Neuron (in vitro differentiated cells): ENCODE results near the gene PIM2.

Experiments used
- H2AFZ ChIP-seq: one replicate; pipeline ENCODE4 v1.6.1; 2013; ENCODE audit warnings: low read depth, mild to moderate bottlenecking, inconsistent platforms, low read length, moderate library complexity
- H3K27me3 ChIP-seq: one replicate; pipeline ENCODE4 v1.6.1; 2013; ENCODE audit warnings: low read length; ENCODE audit not compliant: insufficient read depth
- H3K36me3 ChIP-seq: one replicate; pipeline ENCODE4 v1.6.1; 2013; ENCODE audit warnings: low read length; ENCODE audit not compliant: insufficient read depth
- H3K4me1 ChIP-seq: one replicate; pipeline ENCODE4 v1.6.1; 2013; ENCODE audit warnings: low read length; ENCODE audit not compliant: insufficient read depth
- H3K4me3 ChIP-seq: 2 replicates; pipeline ENCODE4 v1.5.1; 2013; ENCODE audit warnings: mild to moderate bottlenecking, low read length, moderate library complexity
- H3K9me3 ChIP-seq: one replicate; pipeline ENCODE4 v1.6.1; 2013; ENCODE audit warnings: low read length

The PIM2 gene

GRCh38 chrX:48908600-48908999 is 10.2 kb downstream of the PIM2 start:
- Histone ChIP-seq H2AFZ (no peak overlapping the region), H3K27me3 (no peaks in the 10 kb centered on the region), H3K9me3 (no peaks in the 10 kb centered on the region), H3K36me3 (peaks cover 7% of the 10 kb centered on the region), H3K4me1 (peaks cover 5% of the 10 kb centered on the region), H3K4me3 (no peak overlapping the region)

- Histone ChIP-seq H3K36me3 (peaks cover 20% of the 10 kb centered on the region), H3K9me3 (no peaks in the 10 kb centered on the region), H2AFZ (no peak overlapping the region), H3K4me3 (no peak overlapping the region), H3K27me3 (no peaks in the 10 kb centered on the region), H3K4me1 (peaks cover 2% of the 10 kb centered on the region)
These were observed 13.6 kb downstream of the PIM2 start for GRCh38 chrX:48905090-48905790.

- H3K27me3 ChIP-seq = no peaks in the 10 kb centered on the region
- H3K4me3 ChIP-seq = no peak overlapping the region
- peaks cover 20% of the 10 kb centered on the region for H3K36me3 ChIP-seq
- no peaks in the 10 kb centered on the region for H3K9me3 ChIP-seq
- no peaks in the 10 kb centered on the region for H3K4me1 ChIP-seq
- no peak overlapping the region for H2AFZ ChIP-seq
These were observed 14.2 kb downstream of the PIM2 start for GRCh38 chrX:48904626-48905025.

GRCh38 chrX:48904180-48904579 is 14.6 kb downstream of the PIM2 start:
- Histone ChIP-seq H2AFZ (no peak overlapping the region), H3K4me1 (no peaks in the 10 kb centered on the region), H3K27me3 (no peaks in the 10 kb centered on the region), H3K36me3 (peaks cover 20% of the 10 kb centered on the region), H3K9me3 (no peaks in the 10 kb centered on the region), H3K4me3 (no peak overlapping the region)

- Histone ChIP-seq H3K9me3 (no peaks in the 10 kb centered on the region), H3K4me3 (no peak overlapping the region), H2AFZ (no peak overlapping the region), H3K36me3 (peaks cover 20% of the 10 kb centered on the region), H3K4me1 (no peaks in the 10 kb centered on the region), H3K27me3 (no peaks in the 10 kb centered on the region)
These were observed 15.5 kb downstream of the PIM2 start for GRCh38 chrX:48903290-48903689.

- no peak overlapping the region for H2AFZ ChIP-seq
- H3K36me3 ChIP-seq = peaks cover 20% of the 10 kb centered on the region
- no peak overlapping the region for H3K4me3 ChIP-seq
These were observed 16.0 kb downstream of the PIM2 start for GRCh38 chrX:48902776-48903175.

GRCh38 chrX:48902135-48902534 is 16.7 kb downstream of the PIM2 start:
- no peaks in the 10 kb centered on the region for H3K4me1 ChIP-seq

More at GRCh38 chrX:48902776-48903175, 16.0 kb downstream of the PIM2 start:
- Histone ChIP-seq H3K9me3 (no peaks in the 10 kb centered on the region), H3K4me1 (no peaks in the 10 kb centered on the region), H3K27me3 (no peaks in the 10 kb centered on the region)

GRCh38 chrX:48901069-48901468 is 17.8 kb downstream of the PIM2 start:
- Histone ChIP-seq H3K27me3 (no peaks in the 10 kb centered on the region), H2AFZ (no peak overlapping the region), H3K4me3 (no peak overlapping the region), H3K9me3 (no peaks in the 10 kb centered on the region), H3K4me1 (peaks cover 5% of the 10 kb centered on the region), H3K36me3 (peaks cover 17% of the 10 kb centered on the region)

More at GRCh38 chrX:48902135-48902534, 16.7 kb downstream of the PIM2 start:
- Histone ChIP-seq H3K27me3 (no peaks in the 10 kb centered on the region), H3K9me3 (no peaks in the 10 kb centered on the region), H2AFZ (no peak overlapping the region), H3K36me3 (peaks cover 20% of the 10 kb centered on the region), H3K4me3 (no peak overlapping the region)

GRCh38 chrX:48899078-48899410 is 19.8 kb downstream of the PIM2 start:
- Histone ChIP-seq H2AFZ (no peak overlapping the region), H3K4me3 (no peak overlapping the region), H3K27me3 (no peaks in the 10 kb centered on the region), H3K36me3 (peaks cover 22% of the 10 kb centered on the region), H3K9me3 (no peaks in the 10 kb centered on the region), H3K4me1 (peaks cover 5% of the 10 kb centered on the region)

GRCh38 chrX:48897625-48898306 is 21.1 kb downstream of the PIM2 start, which contains the start of the genes PQBP1 and TIMM17B:
Gene PQBP1, plus strand, starts transcription at chrX:48897930. Its CDS starts 580 bp downstream, at chrX:48898510.
Gene TIMM17B, minus strand, starts transcription at chrX:48897768. Its CDS starts 19 bp downstream, at chrX:48897749.
- Histone ChIP-seq H3K4me1 (peaks cover 5% of the 10 kb centered on the region), H3K27me3 (no peaks in the 10 kb centered on the region), H3K36me3 (peaks cover 25% of the 10 kb centered on the region), H2AFZ (no peak within 1 kb of the TSS), H3K4me3 (peak within 1 kb of the TSS; percentile 61), H3K9me3 (no peaks in the 10 kb centered on the region)

- Histone ChIP-seq H3K4me3 (peak overlapping the region; percentile 61), H3K9me3 (no peaks in the 10 kb centered on the region), H2AFZ (no peak overlapping the region), H3K4me1 (peaks cover 5% of the 10 kb centered on the region), H3K36me3 (peaks cover 21% of the 10 kb centered on the region), H3K27me3 (no peaks in the 10 kb centered on the region)
These were observed 21.6 kb downstream of the PIM2 start for GRCh38 chrX:48897157-48897624.

- Histone ChIP-seq H3K4me3 (peak overlapping the region; percentile 61), H2AFZ (no peak overlapping the region), H3K4me1 (peaks cover 5% of the 10 kb centered on the region), H3K27me3 (no peaks in the 10 kb centered on the region), H3K9me3 (no peaks in the 10 kb centered on the region), H3K36me3 (peaks cover 19% of the 10 kb centered on the region)
These were observed 22.2 kb downstream of the PIM2 start for GRCh38 chrX:48896611-48897011.

GRCh38 chrX:48894891-48895290 is 23.9 kb downstream of the PIM2 start:
- H3K9me3 ChIP-seq = no peaks in the 10 kb centered on the region
- H3K36me3 ChIP-seq = peaks cover 12% of the 10 kb centered on the region
- H2AFZ ChIP-seq = no peak overlapping the region
- no peak overlapping the region for H3K4me3 ChIP-seq
- peaks cover 5% of the 10 kb centered on the region for H3K4me1 ChIP-seq
- H3K27me3 ChIP-seq = no peaks in the 10 kb centered on the region
